Adrenal gland (tissue), 12 donors: ENCODE measurements around the gene C5orf15. TPM values are rescaled to one million over a fixed set of nuclear protein-coding genes. Genes with fewer than 3 reads are reported as not detected.

ENCODE experiments used
- DNase-seq, 7 donors: peaks; one replicate each; pipeline ENCODE4 v3.0.0-alpha.2; 2019 to 2020
- H3K27ac ChIP-seq, 5 donors: fragments of 200-600 bp; sonication (generic) in 4 of 5; 1 replicate in 3 of 5; 2 replicates in 2 of 5; pipeline versions ENCODE4 v1.5.1 to v1.8.0; 2016 to 2020; ENCODE audit warnings: mild to moderate bottlenecking in 1 of 5
- H3K27me3 ChIP-seq: fragments of 200-600 bp; 2 replicates; pipeline ENCODE4 v1.8.0; 2021
- H3K36me3 ChIP-seq, 2 donors: fragments of 200-600 bp; replicated peaks in 1 of 2; 1 replicate in 1 of 2; 2 replicates in 1 of 2; pipeline versions ENCODE4 v1.5.1 to v1.8.0; 2018 to 2022
- H3K4me1 ChIP-seq, 2 donors: fragments of 200-600 bp; replicated peaks in 1 of 2; 1 replicate in 1 of 2; 2 replicates in 1 of 2; pipeline versions ENCODE4 v1.5.1 to v1.8.0; 2018 to 2021
- H3K4me3 ChIP-seq, 4 donors: fragments of 200-600 bp; sonication (generic) in 3 of 4; one replicate each; pipeline ENCODE4 v1.5.1; 2016 to 2018
- H3K9me3 ChIP-seq, 3 donors: fragments of 200-600 bp; sonication (generic) in 1 of 3; replicated peaks in 1 of 3; 1 replicate in 2 of 3; 2 replicates in 1 of 3; pipeline versions ENCODE4 v1.5.1 to v1.8.0; 2016 to 2021
- POLR2A ChIP-seq, 2 donors: fragments of 450-650 bp; IDR thresholded peaks; one replicate each; pipeline ENCODE4 v1.6.1; 2017; ENCODE audit warnings: antibody characterized with exemption in 2 of 2, mild to moderate bottlenecking in 2 of 2, moderate library complexity in 1 of 2
- WGBS, 4 donors: extraction: QIAGEN DNeasy Blood & Tissue Kit in 2 of 4; methylation state at CpG; one replicate each; pipeline versions ENCODE4 v1.1.5 to v1.1.7; 2013 to 2017; 5-methylcytosine and 5-hydroxymethylcytosine counted together
- intact Hi-C, 2 donors: fragments of 100-400 bp; cut with DNase I; formaldehyde crosslinking; loops; one replicate each; pipeline versions ENCODE4 v1.14.1 to v1.15.0; 2022 to 2023
- polyA plus RNA-seq, 3 donors: library from polyadenylated mRNA; stranded (reverse); fragments of 200-250 nt in 2 of 3; fragments of 350-450 nt in 1 of 3; fragmentation: Illumina TruSeq in 1 of 3; extraction: RNeasy Lipid Tissue Mini Kit (QIAGEN cat#74804) in 1 of 3; gene quantifications; one replicate each; pipeline ENCODE4 v1.2.3, GENCODE V29; 2013 to 2014
- total RNA-seq, 9 donors: library from RNA; depleted of rRNA in 4 of 9; stranded (reverse); fragments of >200 nt in 4 of 9; fragments of 120-200 nt in 1 of 9; fragmentation: NEBNext Ultra II Directional in 1 of 9; extraction: Animal tissue kit (Norgen Biotek cat#: 25700) in 1 of 9; gene quantifications; one replicate each; pipeline versions ENCODE4 v1.1.0 to v1.2.4, GENCODE V29; 2013 to 2023
- TF ChIP-seq, protein P1 (sequence below), 6 experiments: fragments of 450-650 bp in 4 of 6; fragments of 200-600 bp in 2 of 6; sonication (generic) in 1 of 6; IDR thresholded peaks; 1 replicate in 5 of 6; 2 replicates in 1 of 6; pipeline versions ENCODE4 v1.5.1 to v1.8.0; 2016 to 2021; ENCODE audit warnings: antibody characterized with exemption in 6 of 6, mild to moderate bottlenecking in 2 of 6, moderate library complexity in 1 of 6
- donor health status: healthy with polysubstance abuse.
- donor health status: Bipolar disorder and iron deficiency.
- donor health status: DM: yes; HTN: yes; CAD: no.
- donor health status: DM: no; HTN: no; CAD: no.
- donor health status: DM: no; HTN: no; CAD: no.
- donor health status: DM: yes; HTN: yes; CAD: no.

The C5orf15 gene
- total and polyA plus RNA-seq, 12 donors = 16.7 to 90.1 (median 53.7) TPM

DNA sequence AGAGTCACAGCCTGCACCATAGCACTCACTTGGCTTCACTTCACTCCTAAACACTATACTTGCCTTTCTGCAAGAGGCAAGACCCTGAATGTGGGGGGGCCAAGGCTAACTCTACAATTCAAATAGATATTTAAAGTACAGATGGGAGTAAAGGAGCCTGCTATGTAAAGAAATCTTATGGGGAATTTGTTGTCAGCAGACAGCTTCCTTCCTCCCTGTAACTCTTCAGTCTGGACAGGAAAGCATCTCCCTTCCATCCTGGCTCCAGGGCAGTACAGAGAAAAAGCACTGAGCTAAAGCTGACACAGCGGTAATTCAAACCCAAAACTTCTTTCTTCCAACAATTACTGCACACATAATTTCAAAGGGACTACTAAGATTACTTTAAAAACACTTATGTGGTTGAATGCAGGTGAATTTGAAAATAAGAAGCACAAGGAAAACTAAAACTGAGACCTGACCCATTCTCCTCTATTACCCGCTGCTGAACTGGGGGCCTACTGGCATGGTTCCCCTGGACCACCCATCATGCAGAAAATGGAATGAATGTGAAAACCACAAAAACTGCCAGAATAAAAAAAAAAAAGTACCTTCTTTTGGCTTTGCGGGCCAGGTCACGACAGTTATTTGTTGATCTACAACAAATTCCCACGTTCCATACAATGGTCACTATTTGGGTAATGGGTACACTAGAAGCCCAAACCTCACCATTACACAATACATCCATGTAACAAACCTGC is 22.9 kb upstream of the C5orf15 start:
- H3K4me1 ChIP-seq = peaks cover 16 to 43% of the 10 kb centered on the region in 2 donors
- no peaks in the 10 kb centered on the region for H3K9me3 ChIP-seq
- peaks cover 0 to 51% of the 10 kb centered on the region in 2 donors for H3K36me3 ChIP-seq
- intact Hi-C loops = no loop called here
- 92 to 99% (median 94%) methylated on average over 5 of the region's 5 CpGs for WGBS, 4 donors
- TF ChIP-seq, protein P1, sequence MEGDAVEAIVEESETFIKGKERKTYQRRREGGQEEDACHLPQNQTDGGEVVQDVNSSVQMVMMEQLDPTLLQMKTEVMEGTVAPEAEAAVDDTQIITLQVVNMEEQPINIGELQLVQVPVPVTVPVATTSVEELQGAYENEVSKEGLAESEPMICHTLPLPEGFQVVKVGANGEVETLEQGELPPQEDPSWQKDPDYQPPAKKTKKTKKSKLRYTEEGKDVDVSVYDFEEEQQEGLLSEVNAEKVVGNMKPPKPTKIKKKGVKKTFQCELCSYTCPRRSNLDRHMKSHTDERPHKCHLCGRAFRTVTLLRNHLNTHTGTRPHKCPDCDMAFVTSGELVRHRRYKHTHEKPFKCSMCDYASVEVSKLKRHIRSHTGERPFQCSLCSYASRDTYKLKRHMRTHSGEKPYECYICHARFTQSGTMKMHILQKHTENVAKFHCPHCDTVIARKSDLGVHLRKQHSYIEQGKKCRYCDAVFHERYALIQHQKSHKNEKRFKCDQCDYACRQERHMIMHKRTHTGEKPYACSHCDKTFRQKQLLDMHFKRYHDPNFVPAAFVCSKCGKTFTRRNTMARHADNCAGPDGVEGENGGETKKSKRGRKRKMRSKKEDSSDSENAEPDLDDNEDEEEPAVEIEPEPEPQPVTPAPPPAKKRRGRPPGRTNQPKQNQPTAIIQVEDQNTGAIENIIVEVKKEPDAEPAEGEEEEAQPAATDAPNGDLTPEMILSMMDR (IDR thresholded peaks at IDR 0.05) = no peak
- TF ChIP-seq POLR2A (IDR thresholded peaks at IDR 0.05) = no peak
- no peaks in the 10 kb centered on the region for H3K27me3 ChIP-seq
- no peak overlapping the region for H3K4me3 ChIP-seq
- peak in 1 of 7 donors; percentile 17 for DNase-seq
- no peak overlapping the region for H3K27ac ChIP-seq

DNA sequence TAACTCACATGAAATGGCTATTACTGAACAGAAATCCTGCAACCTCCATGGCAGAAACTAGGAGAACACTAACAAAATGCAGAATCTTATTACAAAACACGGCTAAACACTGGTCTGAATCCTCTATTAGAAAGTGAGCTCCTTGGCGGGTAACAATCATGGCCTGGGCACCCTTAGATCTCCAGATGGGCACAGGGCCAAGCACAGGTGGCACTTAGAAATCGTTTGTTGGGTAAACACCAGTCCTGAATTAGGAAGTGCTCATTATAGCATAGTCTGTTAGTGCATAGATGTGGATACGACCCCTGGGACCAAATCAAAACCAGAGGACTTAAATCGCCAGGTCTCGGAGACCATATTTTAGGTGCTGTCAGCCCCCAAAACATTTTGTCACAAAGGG is 22.0 kb upstream of the C5orf15 start:
- 82 to 94% (median 82%) methylated on average over 3 to 6 of the region's 6 CpGs for WGBS, 4 donors
- peak in 2 of 7 donors; percentile 5 to 36 for DNase-seq
- TF ChIP-seq, protein P1 (IDR thresholded peaks at IDR 0.05) = no peak
- Histone ChIP-seq H3K27ac (no peak overlapping the region), H3K4me3 (no peak overlapping the region), H3K36me3 (peaks cover 0 to 60% of the 10 kb centered on the region in 2 donors), H3K27me3 (no peaks in the 10 kb centered on the region), H3K4me1 (peaks cover 7 to 34% of the 10 kb centered on the region in 2 donors), H3K9me3 (no peaks in the 10 kb centered on the region)
- intact Hi-C loops = no loop called here

DNA sequence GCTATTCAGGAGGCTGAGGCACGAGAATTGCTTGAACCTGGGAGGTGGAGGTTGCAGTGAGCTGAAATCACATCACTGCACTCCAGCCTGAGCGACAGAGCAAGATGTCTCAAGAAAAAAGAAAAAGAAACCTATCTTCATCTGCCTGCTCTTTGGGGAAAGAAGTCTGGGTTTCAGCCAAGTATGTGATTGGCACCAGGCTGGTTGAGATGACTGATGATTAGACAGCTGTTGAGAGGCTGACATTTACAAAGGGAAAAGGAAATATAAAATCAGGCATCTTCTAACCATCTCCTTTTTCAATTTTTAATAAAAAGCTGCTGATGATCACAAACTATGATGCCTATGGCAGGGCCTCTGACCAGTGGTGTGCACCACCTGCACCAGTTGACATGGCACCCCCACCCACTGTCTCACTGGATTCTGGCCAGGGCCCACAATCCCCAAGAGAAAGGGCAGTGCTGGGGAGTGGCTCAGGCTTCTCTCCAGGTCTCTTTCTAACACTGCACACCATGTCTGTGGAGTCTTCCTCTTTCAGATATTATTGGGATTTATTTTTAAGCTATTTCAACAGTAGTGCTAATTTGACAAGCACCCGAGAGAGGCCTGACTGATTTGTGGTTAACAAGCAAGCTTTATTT is 17.2 kb upstream of the C5orf15 start:
- no peak overlapping the region for H3K27ac ChIP-seq
- intact Hi-C loops = no loop called here
- no peak overlapping the region for H3K4me3 ChIP-seq
- H3K36me3 ChIP-seq = peaks cover 0 to 85% of the 10 kb centered on the region in 2 donors
- TF ChIP-seq POLR2A (IDR thresholded peaks at IDR 0.05) = no peak
- TF ChIP-seq, protein P1 (IDR thresholded peaks at IDR 0.05) = no peak
- H3K4me1 ChIP-seq = no peaks in the 10 kb centered on the region
- H3K9me3 ChIP-seq = no peaks in the 10 kb centered on the region
- WGBS, 4 donors = 90 to 95% (median 92%) methylated on average over 3 of the region's 3 CpGs
- H3K27me3 ChIP-seq = no peaks in the 10 kb centered on the region
- DNase-seq = peak in 1 of 7 donors; percentile 51

DNA sequence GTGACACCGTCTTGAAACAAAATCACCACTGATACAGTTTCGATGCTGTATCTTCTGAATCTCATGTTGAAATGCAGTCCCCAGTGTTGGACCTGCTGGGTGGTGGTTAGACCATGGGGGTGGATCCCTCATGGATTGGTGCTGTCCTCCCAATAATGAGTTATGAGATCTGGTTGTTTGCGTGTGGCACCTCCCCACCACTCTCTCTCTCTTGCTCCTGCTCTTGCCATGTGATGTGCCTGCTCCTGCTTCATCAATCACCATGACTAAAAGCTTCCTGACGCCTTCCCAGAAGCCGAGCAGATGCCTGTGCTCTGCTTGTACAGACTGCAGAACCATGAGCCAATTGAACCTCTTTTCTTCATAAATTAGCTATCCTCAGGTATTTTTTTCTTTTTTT is 15.2 kb upstream of the C5orf15 start:
- intact Hi-C loops = no loop called here
- TF ChIP-seq, protein P1 (IDR thresholded peaks at IDR 0.05) = no peak
- TF ChIP-seq POLR2A (IDR thresholded peaks at IDR 0.05) = no peak

More for the DNA sequence above, 15.2 kb upstream of the C5orf15 start:
- DNase-seq = peak in 2 of 7 donors; percentile 37 to 44
- no peak overlapping the region for H3K4me3 ChIP-seq
- no peaks in the 10 kb centered on the region for H3K4me1 ChIP-seq
- no peaks in the 10 kb centered on the region for H3K27me3 ChIP-seq
- 75 to 83% (median 80%) methylated on average over 5 of the region's 5 CpGs for WGBS, 4 donors
- H3K9me3 ChIP-seq = no peaks in the 10 kb centered on the region
- H3K27ac ChIP-seq = no peak overlapping the region
- H3K36me3 ChIP-seq = peaks cover 0 to 71% of the 10 kb centered on the region in 2 donors
